Body of pancreas (tissue), 4 donors: Measurements from ENCODE around the gene RILPL1. TPM values are rescaled to one million over a fixed set of nuclear protein-coding genes. Genes with fewer than 3 reads are reported as not detected.
"Not testable (repeated sequence)": the region's sequence is repeated elsewhere in the genome, so short reads cannot be mapped to it uniquely, and the experiment has no call there.

Experiments used
- ATAC-seq: fragments of 150-250 bp; one replicate; pipeline ENCODE4 v1.9.1; 2016
- DNase-seq, 4 donors: peaks; one replicate each; pipeline ENCODE4 v3.0.0-alpha.2; 2019
- H3K27ac ChIP-seq, 4 donors: fragments of 200-600 bp; sonication (generic); 1 replicate in 3 of 4; 2 replicates in 1 of 4; pipeline versions ENCODE4 v1.5.1 to v1.6.1; 2016 to 2019; ENCODE audit warnings: mild to moderate bottlenecking in 1 of 4, mixed read lengths in 1 of 4, moderate library complexity in 1 of 4
- H3K27me3 ChIP-seq, 2 donors: fragments of 200-600 bp; sonication (generic); one replicate each; pipeline ENCODE4 v1.6.0; 2016; ENCODE audit warnings: mild to moderate bottlenecking in 1 of 2
- H3K36me3 ChIP-seq, 2 donors: fragments of 200-600 bp; sonication (generic); replicated peaks in 1 of 2; 2 replicates each; pipeline ENCODE4 v1.5.1; 2016; ENCODE audit warnings: low read depth in 2 of 2; ENCODE audit not compliant: insufficient read depth in 1 of 2
- H3K4me1 ChIP-seq: fragments of 200-600 bp; sonication (generic); one replicate; pipeline ENCODE4 v1.6.0; 2016
- H3K4me3 ChIP-seq, 2 donors: fragments of 200-600 bp; sonication (generic); 1 replicate in 1 of 2; 2 replicates in 1 of 2; pipeline ENCODE4 v1.5.1; 2016 to 2019
- H3K9me3 ChIP-seq, 3 donors: fragments of 200-600 bp; sonication (generic); 1 replicate in 2 of 3; 2 replicates in 1 of 3; pipeline ENCODE4 v1.5.1; 2016
- POLR2A ChIP-seq, 3 donors: fragments of 450-650 bp; IDR thresholded peaks; one replicate each; pipeline ENCODE4 v1.6.1; 2016; ENCODE audit warnings: antibody characterized with exemption in 3 of 3, mild to moderate bottlenecking in 2 of 3
- WGBS, 2 donors: methylation state at CpG; one replicate each; pipeline ENCODE4 v1.1.5; 2017; 5-methylcytosine and 5-hydroxymethylcytosine counted together
- intact Hi-C: fragments of 100-400 bp; cut with DNase I; formaldehyde crosslinking; loops from one replicate; pipeline ENCODE4 v1.15.1; 2023
- total RNA-seq, 2 donors: library from RNA; depleted of rRNA; stranded (reverse); fragments of >200 nt; gene quantifications; one replicate each; pipeline ENCODE4 v1.1.0, GENCODE V29; 2016
- TF ChIP-seq, protein P1 (sequence below), 7 experiments: fragments of 450-650 bp in 4 of 7; fragments of 200-600 bp in 3 of 7; sonication (generic) in 3 of 7; IDR thresholded peaks; one replicate each; pipeline ENCODE4 v1.5.1; 2016 to 2019; ENCODE audit warnings: antibody characterized with exemption in 7 of 7

Gene RILPL1
- total RNA-seq, 2 donors from 2014 or later = 4.3 to 4.9 TPM

DNA sequence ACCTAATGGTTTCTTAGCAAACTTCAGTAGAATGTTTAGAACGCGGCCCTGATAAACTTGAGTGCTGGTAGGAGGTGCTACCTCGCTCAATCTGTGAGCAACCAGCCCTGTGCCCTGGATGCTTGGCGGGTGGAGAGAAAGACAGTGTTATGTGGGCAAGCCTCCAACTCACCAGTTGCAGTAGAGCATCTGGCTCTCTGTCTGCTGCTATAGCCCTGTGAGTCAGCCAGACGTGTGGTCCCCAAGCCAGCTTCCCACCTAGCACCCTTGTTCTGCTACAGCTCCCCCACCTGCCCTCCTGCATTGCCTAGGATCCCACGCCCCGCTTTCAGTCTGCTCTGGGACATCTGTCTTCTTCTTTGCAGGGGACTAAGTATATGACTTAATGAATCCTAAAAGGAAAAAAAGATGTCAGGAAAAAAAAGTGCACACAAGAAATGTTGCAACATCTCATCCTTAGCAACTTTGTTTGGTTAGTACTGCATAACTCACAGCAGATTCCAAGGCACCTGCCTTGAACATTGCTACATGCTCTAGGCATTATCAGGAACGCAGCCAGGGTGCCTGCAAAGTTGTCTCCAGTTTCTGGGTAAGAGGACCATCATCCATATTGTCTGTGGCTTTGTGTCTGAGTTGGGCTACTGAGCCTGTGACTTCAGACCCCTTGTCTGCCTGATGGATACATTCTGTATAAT is 62.0 kb downstream of the RILPL1 start:
- no peak for DNase-seq
- no peak for ATAC-seq
- 81 to 82% methylated on average over 8 of the region's 8 CpGs for WGBS, 2 donors
- TF ChIP-seq, protein P1, sequence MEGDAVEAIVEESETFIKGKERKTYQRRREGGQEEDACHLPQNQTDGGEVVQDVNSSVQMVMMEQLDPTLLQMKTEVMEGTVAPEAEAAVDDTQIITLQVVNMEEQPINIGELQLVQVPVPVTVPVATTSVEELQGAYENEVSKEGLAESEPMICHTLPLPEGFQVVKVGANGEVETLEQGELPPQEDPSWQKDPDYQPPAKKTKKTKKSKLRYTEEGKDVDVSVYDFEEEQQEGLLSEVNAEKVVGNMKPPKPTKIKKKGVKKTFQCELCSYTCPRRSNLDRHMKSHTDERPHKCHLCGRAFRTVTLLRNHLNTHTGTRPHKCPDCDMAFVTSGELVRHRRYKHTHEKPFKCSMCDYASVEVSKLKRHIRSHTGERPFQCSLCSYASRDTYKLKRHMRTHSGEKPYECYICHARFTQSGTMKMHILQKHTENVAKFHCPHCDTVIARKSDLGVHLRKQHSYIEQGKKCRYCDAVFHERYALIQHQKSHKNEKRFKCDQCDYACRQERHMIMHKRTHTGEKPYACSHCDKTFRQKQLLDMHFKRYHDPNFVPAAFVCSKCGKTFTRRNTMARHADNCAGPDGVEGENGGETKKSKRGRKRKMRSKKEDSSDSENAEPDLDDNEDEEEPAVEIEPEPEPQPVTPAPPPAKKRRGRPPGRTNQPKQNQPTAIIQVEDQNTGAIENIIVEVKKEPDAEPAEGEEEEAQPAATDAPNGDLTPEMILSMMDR (IDR thresholded peaks at IDR 0.05) = no peak
- no peak for TF ChIP-seq POLR2A (IDR thresholded peaks at IDR 0.05)
- no peak overlapping the region for H3K4me3 ChIP-seq
- H3K4me1 ChIP-seq = no peaks in the 10 kb centered on the region
- no peaks in the 10 kb centered on the region for H3K27me3 ChIP-seq
- peaks cover 0 to 2% of the 10 kb centered on the region in 2 donors for H3K36me3 ChIP-seq
- intact Hi-C loops = no loop called here
- no peak overlapping the region for H3K27ac ChIP-seq
- H3K9me3 ChIP-seq = no peaks in the 10 kb centered on the region

DNA sequence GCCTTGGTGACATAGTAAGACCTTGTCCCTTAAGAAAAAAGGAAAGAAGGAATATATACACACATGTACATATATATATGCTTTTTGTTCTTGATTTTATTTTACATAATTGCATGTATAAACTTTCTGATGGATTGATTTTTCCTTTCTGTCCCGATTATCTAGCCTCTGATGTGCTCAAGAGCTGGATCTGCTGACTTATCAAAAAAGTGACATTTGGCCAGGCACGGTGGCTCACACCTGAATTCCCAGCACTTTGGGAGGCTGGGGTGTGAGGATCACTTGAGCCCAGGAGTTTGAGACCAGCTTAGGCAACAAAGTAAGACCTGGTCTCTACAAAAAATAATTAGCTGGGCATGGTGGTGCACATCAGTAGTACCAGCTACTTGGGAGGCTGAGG is 63.5 kb downstream of the RILPL1 start:
- Histone ChIP-seq H3K9me3 (no peaks in the 10 kb centered on the region), H3K4me3 (no peak overlapping the region), H3K36me3 (peaks cover 0 to 2% of the 10 kb centered on the region in 2 donors), H3K27me3 (no peaks in the 10 kb centered on the region), H3K27ac (no peak overlapping the region), H3K4me1 (no peaks in the 10 kb centered on the region)
- ATAC-seq (no peak), DNase-seq (no peak)
- 73 to 86% methylated on average over 2 of the region's 2 CpGs for whole genome bisulfite sequencing, 2 donors
- no peak for TF ChIP-seq POLR2A (IDR thresholded peaks at IDR 0.05)
- TF ChIP-seq, protein P1 (IDR thresholded peaks at IDR 0.05) = no peak
- intact Hi-C loops = no loop called here

DNA sequence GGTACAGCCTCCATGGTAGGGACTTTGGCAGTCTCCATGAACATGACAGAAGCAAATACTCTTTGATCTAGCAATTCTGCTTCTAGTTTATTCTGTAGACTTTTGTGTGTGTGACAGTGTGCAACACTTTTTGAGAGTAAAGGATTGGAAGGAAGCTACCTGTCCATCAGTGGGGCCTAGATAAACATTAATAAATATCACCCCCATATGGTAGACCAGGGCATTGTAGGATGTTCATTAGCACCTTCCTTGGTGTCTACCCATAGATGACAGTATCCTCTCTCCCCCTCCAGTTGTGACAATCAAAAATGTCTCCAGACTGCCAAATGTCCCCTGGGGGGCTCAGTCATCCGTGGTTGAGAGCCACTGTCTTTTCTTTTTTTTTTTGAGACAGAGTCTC is 64.7 kb downstream of the RILPL1 start:
- TF ChIP-seq, protein P1 (IDR thresholded peaks at IDR 0.05) = no peak
- ATAC-seq (no peak), DNase-seq (no peak)
- Histone ChIP-seq H3K27ac (no peak overlapping the region), H3K27me3 (no peaks in the 10 kb centered on the region), H3K4me1 (no peaks in the 10 kb centered on the region), H3K36me3 (peaks cover 0 to 2% of the 10 kb centered on the region in 2 donors), H3K4me3 (no peak overlapping the region), H3K9me3 (no peaks in the 10 kb centered on the region)
- intact Hi-C loops = no loop called here
- WGBS, 2 donors = 21 to 33% methylated on average over 1 of the region's 1 CpG

DNA sequence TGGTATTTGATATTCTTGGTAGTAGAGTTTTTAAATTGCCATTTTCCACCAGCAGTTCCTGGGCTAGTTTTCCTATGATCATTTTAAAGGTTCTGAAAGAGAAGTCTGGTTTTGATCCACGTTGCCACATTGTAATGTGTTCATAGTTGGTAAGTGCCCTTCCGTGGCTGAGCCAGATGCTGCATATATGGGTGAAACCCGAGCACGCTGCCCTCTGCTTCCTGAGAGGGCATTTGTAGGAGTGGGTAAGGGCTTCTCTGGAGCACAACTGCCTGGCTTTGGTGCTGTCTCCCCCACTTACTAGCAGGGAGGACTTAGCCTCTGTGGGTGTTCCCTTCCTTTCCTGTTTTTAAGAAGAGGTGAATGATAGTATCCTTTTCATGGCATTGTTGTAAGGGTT is 68.4 kb downstream of the RILPL1 start:
- no peaks in the 10 kb centered on the region for H3K36me3 ChIP-seq

DNA sequence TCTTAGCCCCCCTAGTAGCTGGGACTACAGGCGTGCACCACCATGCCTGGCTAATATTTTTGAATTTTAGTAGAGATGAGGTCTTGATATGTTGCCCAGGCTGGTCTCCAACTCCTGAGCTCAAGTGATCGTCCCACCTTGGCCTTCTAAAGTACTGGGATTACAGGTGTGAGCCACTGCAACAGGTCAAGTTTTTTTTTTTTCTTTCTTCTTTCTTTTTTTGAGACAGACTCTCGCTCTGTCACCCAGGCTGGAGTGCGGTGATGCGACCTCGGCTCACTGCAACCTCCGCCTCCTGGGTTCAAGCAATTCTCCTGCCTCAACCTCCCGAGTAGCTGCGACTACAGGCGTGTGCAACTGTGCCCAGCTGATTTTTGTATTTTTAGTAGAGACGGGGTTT is 70.3 kb downstream of the RILPL1 start:
- H3K4me1 ChIP-seq = peaks cover 11% of the 10 kb centered on the region
- ATAC-seq, intact Hi-C loops, H3K36me3 ChIP-seq, H3K9me3 ChIP-seq, H3K4me3 ChIP-seq, H3K27me3 ChIP-seq, H3K27ac ChIP-seq, DNase-seq: not testable (repeated sequence)
- 92 to 93% methylated on average over 11 of the region's 11 CpGs for WGBS, 2 donors

More for the DNA sequence above, 68.4 kb downstream of the RILPL1 start:
- intact Hi-C loops = no loop called here
- H3K9me3 ChIP-seq = no peaks in the 10 kb centered on the region
- peaks cover 2% of the 10 kb centered on the region for H3K4me1 ChIP-seq
- H3K4me3 ChIP-seq = no peak overlapping the region
- WGBS, 2 donors = 87% methylated on average over 4 of the region's 4 CpGs
- TF ChIP-seq, protein P1 (IDR thresholded peaks at IDR 0.05) = no peak
- TF ChIP-seq POLR2A (IDR thresholded peaks at IDR 0.05) = no peak
- no peak for DNase-seq
- no peak overlapping the region for H3K27ac ChIP-seq
- no peaks in the 10 kb centered on the region for H3K27me3 ChIP-seq
- no peak for ATAC-seq
